ENCODE data around the gene ARL4C.

The ARL4C gene

GRCh38 chr2:234447189-234447588 is 49.7 kb downstream of the ARL4C start:
- DNase-seq (ENCODE audit: low spot score), result no peak

DNA sequence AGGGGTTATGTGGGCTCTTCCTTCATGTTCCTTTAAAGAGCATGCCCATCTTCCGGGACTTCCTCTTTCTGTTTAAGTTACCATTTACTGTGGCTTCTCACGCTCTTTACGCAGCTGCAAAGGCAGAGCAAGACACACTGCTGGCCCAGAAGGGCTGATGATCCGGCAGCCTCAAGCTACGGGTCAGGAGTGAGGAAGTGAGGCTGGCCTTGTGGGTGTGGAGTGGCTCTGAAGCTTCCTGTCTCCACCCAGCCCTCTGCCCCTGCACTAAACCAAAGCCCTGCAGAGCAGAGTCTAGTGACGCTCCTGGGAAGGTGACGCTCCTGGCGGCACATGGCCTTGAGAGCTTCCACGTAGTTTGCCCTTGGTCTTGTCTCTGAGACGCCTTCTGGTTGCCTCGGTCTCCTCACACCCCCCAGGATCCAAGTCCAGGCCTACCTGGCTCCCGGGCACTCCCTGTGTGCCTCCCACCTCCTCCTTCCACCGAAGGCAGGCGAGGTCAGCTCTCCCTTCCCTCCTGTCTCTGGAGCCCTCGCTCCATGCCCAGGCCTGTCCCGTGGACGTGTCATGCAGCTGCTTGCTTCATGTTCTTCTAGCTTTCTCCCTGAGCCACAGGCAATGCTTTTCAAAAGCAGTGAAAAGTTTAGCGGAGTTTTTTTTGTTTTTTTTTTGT is 50.3 kb downstream of the ARL4C start:
- no peak for DNase-seq (ENCODE audit: low spot score)

GRCh38 chr2:234444893-234445292 is 52.0 kb downstream of the ARL4C start:
- DNase-seq (ENCODE audit: low spot score), result no peak

DNA sequence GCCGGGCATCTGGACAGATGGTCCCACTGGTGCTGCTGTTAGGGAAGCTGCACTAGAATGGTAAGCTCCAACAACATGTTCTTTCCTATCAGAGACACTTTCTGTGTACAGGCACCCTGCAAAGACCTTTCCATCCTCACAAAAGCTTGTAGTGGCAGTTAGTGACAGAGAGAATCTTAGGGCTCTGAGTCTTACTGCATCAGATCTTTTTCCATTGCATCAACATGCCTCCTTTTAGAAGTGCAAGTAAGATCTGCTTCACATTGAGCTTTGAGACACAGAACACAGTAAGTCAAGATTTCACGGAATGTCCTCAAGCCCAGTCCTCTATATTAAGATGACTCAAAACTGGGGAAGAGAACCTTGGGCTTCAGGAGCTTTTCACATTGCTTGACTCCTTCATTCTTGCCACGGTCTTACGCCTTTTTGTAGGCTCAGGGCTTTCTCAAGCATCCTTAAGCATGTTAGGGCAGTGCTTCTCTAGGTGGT is 52.6 kb downstream of the ARL4C start:
- DNase-seq (ENCODE audit: low spot score), result no peak
